Stimulated activated naive CD4-positive, alpha-beta T cell (primary cell): ENCODE data around the gene HRG.

Source experiments
- DNase-seq, 6 experiments: peaks; one replicate each; lab custom pipeline; 2025; lab: John Stamatoyannopoulos, UW

HRG gene

DNA sequence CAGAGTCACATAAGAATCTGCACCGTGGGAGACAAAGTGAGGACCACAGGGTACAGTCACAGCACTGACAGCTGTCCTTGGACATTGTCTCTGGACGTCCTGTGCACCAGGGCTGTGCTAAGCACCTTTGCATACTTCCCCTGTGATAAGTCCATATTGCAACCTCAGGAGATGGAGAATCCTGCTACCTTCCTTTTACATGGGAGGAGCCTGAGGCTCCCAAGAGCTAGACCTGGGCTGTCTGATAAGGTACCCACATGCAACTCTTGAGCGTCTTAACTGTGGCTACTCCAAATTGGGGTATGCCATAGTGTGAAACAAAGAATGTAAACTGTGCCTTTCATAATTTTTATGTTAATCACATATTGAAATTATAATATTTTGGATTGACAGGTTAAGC is 28.1 kb upstream of the HRG start:
- no peak for DNase-seq

DNA sequence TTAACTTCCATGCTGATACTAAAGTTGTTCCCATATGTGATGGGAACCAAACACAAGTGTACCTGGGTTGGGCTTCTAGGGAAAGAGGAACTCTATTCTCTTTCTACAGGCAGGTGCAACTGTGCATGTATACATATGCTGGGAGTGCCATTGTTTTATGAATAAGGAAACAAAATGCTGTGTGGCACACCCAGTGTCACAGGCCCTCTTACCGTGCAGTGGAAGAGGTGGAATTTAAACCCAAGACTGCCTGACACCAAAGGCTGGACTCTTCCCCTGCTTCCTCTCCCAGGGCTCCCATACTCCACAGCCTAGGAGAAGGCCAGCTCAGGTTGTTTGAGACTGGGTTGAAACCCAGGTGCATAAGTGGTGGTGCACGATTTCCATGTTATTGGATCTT is 27.6 kb upstream of the HRG start:
- no peak for DNase-seq

DNA sequence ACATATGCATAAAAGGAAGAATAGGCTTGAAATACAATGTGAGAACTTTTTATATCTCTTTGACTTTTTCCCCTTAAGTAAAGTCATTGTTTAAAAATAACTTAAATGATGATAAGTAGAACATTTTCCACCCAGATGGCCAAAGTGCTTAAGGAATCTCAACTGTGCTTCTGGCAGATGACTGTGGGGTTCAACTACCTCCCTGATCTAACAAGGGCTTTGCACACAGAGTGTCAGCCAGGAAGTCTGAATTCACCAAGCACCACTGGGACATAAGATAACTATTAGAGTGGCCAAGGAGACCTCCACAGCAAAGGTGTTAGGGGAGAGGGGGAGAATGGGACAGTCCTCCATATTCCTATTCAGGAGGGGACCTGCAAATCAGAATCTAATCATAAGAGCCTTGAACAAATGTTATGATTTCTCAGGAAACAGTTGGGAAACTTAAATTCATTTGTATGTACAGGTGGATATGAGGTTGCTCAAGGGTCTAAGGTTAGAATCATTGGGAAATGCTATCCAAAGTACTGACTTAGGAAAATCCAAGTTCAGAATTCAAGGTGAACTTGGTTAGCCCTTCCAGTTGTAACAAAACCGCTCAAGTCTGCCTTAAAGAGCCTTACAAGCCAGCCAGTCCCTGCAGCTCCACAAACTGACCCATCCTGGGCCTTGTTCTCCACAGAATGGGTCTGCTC is 25.9 kb upstream of the HRG start, which contains the start of gene FETUB:
Gene FETUB (plus strand): TSS at position 622 of the 695 bp plus-strand sequence. CDS start 62 bp downstream, at position 684.
- DNase-seq: no peak

DNA sequence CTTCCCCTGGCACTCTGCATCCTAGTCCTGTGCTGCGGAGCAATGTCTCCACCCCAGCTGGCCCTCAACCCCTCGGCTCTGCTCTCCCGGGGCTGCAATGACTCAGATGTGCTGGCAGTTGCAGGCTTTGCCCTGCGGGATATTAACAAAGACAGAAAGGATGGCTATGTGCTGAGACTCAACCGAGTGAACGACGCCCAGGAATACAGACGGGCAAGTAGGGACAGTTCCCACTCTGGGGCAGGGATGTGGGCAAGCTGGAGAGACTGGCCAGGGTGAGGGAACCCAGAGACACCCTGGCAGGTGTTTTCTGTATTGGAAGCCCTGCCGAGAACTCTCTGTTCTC is 25.4 kb upstream of the HRG start:
- DNase-seq: no peak

DNA sequence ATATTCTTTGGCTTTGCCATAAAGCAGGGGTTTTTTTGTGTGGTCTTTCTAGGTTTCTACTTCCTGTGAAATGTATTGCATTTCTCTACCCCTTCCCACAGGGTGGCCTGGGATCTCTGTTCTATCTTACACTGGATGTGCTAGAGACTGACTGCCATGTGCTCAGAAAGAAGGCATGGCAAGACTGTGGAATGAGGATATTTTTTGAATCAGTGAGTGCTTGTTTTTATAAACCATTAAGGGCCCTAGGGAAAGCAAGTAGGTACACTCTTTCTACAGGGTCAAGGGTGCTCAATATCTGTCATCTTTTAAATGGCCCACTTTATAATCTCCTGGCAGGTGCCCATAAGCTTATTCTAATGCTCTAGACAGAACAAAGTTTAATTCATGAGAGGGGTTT is 24.9 kb upstream of the HRG start:
- no peak for DNase-seq

DNA sequence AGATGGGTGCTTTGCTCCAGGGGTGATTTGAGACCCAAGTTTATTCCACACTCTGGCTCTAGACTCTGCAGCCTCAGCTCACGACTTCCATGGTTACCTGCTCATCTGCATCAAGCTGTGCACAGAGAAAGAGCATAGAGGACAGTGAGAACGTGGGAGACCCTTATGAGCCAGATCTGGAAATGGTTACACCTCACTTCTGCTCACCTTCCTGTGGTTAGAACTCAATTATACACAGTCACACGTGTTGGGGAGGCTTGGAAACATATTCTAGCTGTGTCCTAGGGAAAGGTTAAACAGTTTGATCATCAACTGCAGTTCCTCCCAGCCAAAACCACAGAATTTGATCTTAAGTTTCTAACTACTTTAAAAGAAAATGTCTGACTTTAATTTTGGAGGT is 23.8 kb upstream of the HRG start:
- DNase-seq: no peak

DNA sequence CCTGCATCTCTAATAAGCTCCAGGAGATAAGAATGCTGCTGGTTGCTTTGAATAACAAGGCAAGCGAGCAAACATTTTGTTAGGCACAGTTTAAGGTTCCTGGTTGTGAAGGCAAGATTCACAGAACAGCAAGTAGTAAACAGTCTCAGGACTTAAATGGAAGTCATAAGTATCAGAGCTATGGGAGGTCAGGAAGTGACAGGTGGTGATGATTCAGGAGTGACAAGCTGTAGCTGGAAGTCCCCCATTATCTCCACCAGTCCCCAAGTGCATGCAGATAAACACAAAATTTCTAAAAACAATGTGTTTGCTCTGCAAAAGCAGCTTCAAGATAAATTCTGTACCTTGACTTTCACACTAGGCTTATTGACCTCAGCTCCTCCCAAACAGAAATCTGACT is 22.3 kb upstream of the HRG start:
- DNase-seq: no peak

DNA sequence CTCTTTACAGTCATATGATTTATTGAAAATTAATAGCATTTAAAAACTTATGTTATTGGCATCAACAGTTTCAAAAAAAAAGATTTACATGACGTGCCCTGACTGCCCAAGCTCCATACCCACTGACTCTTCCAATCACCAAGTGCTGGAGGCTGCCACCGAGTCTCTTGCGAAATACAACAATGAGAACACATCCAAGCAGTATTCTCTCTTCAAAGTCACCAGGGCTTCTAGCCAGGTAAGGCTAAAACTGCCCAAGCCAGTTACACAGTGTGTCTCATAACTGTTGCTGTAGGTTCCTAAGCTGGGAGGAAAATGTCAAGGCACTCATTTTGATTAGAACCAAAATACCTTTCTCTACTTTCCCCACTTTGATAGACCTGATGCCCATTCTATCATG is 21.1 kb upstream of the HRG start:
- no peak for DNase-seq

DNA sequence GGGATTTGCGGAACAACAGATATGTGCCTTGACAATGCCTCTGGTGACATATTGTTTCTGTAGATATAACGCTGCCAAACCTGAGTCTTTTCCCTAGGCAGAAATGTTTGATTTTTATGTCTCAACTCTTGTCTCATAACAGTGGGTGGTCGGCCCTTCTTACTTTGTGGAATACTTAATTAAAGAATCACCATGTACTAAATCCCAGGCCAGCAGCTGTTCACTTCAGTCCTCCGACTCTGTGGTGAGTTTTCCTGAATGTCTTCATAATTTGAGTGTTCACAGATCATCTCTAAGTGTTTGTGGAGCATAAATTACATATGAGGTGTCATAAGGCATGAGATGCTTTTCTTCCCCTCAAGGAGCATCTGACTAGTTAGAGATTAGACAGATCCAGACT is 19.7 kb upstream of the HRG start:
- no peak for DNase-seq

DNA sequence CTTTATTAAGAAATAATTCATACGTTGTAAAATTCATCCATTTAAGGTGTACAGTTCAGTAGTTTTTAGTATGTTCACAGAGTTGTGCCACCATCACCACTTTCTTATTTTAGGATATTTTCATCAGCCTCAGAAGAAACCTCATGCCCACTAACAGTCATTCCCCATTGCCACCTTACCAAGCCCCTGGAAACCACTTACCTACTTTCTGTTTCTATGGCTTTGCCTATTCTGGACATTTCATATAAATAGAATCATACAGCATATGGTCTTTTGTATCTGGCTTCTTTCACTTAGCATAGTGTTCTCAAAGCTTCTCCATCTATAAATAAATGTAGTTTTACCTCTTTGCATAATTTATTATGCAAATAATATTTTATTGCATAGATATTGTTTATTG is 19.0 kb upstream of the HRG start:
- DNase-seq: no peak

DNA sequence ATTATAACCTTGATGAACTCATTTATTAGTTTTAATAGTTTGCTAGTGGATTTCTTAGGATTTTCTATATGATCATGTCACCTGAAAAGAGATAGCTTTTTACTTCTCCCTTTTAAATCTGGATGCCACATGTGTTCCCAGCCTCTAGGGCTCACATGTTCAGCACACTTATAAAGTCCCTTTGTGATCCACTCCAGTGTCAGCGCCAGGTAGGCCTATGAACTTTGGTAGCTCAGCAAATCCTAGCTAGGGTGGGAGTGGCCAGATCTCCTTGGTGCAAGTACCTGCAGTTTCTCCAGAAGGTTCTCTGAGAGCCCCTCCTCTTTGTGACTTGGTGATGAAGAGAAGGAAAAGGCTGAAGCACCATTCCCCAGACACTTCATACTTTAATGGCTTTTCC is 17.0 kb upstream of the HRG start:
- DNase-seq: no peak

DNA sequence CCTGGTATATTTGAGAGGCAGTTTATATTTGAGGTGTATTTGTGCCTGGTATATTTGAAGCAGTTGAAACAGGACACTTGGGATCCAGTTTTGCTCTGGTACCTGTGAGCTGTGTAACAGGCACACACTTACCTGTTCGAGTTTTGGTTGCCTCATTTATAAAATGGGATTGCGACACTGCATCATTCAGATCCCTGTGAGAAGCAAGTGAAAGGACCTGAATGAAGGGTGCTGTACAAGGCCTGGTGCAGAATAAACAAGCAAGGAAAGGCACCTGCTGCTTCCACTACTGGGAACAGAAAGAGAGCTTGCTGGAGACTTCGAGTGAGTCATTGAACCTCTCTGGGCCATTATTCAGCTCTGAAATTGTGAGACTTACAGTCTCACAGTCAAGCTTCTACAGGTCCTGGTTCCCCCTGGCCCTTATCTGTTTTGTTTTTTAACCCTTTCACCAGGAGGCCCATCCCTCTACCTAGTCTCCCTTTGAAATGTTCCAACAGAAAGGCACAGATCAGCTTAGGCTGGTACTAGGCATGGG is 14.1 kb upstream of the HRG start:
- no peak for DNase-seq

DNA sequence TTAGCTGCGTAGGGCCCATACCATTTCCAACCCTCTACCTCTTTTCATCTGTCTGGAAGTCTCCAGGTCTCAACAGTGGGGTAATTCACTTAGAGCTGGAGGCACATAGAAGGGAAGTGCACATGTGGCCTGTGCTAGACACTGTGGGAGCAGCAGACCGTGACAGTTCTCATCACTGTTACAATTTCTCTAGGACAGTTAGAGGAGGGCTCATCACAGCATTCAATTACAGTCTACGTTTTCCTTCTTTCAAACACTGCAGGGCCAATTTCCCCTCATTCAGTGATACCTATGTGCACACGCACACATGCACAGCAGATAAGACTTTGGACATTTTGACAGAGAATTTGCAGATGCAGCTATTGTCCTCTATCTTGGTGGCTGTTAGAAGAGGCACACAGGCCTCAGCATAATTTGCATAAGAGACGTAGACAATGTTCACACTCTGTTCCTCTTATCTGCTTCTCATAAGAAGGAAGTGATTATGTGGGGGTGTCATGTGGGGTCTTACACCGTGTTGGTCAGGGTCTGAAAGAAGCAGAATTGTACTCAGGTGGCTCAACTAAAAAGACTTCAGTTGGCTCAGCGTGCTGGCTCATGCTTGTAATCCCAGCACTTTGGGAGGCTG is 12.6 kb upstream of the HRG start:
- no peak for DNase-seq

DNA sequence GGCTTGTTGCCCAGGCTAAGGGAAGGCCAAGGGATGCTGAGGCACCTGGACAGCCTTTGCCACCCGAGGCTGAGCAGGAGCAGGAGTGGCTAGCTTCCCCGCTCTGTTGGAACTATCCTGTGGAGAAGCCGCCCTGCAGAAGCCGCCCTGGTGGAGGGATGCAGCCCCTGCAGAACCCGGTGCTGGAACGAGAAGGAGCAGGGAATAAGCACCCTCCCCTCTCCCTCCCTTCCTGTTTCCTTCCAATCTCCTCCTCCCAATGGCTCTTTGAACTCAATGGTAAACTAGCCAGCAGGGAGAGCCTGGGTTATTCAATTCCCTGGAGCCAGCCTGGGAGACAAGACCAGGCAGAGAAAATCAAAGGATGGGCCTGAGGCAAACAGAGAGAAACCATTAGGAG is 11.8 kb upstream of the HRG start:
- no peak for DNase-seq

DNA sequence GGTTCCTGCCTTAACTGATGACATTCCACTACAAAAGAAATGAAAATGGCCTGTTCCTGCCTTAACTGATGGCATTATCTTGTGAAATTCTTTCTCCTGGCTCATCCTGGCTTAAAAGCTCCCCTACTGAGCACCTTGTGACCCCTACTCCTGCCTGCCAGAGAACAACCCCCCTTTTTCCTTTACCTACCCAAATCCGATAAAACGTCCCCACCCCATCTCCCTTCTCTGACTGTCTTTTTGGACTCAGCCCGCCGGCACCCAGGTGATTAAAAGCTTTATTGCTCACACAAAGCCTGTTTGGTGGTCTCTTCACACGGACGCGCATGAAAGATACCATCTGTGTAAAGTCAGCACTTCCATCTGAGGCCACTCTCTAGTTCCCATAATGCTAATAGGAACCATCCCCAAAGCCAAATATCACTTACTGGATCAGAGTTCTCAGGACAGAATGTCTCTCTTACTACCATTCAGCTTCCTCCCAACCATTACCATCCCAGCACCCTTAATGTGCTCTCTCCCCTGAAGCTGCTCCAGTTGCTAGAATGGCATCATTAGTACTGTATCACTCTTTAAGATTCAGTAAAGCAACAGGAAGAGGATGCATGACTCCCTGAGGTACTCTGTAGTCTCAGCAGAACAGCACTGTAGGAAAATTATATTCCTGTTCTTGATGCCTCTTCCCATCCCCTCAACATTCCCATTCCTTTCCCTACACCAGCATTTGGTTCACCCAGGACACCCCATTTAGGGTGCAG is 2.3 kb upstream of the HRG start:
- no peak for DNase-seq

DNA sequence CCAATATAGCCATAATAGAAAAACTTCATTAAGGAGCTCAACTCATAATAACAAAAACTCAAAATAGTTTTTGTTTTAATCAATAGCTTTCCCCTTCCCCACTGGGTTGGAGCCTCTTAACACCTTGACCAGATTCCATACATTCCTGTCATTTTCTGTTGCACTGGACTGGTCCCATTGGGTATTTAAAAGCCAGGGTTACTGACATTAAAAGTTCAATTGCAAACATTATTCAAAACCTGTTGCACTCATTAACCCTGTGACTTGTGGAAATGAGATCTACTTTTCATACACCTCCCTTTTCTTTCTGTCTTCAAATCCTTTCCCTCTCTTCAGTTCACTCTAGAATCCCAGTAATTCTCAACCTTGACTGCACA is 1.7 kb upstream of the HRG start:
- DNase-seq: no peak

DNA sequence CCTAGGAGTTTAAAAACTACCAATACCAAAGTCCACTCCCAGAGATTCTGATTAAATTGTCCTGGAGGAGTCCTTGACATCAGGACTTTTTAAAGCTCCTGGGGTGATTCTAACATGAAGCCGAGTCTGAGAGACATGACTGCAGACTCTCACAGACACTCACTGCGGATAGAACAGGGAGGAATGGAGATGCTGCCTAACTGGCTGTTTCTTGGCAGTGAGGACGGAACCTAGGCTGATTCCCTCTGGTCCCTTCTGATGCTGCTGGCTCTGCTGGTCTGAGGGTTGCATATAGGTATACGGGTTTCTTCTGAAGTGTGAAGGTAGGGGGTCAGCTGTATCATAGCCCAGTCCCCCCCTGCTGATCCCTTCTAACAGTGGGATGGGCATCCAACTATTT is 1.3 kb upstream of the HRG start:
- DNase-seq: no peak

DNA sequence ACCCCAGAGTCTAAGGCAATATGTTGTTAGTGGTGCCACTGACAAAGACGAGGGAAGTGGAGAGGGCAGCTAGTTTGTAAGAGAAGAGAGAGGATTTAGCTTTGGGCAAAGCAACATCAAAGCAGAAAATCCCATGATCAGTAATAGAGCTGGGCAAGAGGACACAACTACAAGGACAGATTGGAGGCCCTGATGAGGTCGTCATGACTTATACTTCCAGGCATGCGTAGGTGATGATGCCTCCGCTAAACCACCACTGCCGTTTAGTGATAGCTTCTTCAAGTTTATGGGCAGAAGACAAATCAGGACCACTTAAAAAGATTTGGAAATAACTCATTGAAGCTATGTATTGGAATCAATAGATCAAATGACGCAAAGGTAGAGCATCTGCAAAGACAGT is 2.6 kb downstream of the HRG start:
- no peak for DNase-seq

DNA sequence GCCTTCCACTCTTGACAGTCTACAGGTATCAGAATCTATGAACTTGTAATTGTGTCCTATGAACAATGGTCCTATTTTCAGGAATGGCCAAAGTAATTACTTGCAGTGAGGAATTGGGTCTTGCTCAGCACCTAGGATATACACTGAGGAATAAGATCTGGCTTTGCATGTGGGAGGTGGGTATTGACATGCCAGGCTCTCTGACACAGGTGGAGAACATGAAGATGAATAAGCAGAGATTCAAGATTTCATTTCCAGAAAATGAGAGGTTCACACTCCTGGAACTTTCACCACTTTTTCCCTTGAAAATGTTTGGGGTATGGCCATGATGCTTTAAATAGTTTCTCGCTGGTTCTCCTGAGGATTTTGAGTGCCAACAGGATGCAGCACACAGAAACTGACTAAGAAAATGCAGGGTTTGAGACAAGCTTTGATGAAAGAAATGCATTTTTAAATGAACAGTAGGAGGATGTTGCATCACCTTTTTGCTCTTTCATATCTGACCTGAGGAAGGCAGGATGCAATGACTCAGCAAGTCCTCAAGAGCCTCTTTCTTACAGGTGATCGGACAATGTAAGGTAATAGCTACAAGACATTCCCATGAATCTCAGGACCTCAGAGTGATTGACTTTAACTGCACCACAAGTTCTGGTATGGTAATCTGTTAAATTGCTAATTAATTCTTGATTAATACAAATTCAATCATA is 3.7 kb downstream of the HRG start:
- DNase-seq: no peak

DNA sequence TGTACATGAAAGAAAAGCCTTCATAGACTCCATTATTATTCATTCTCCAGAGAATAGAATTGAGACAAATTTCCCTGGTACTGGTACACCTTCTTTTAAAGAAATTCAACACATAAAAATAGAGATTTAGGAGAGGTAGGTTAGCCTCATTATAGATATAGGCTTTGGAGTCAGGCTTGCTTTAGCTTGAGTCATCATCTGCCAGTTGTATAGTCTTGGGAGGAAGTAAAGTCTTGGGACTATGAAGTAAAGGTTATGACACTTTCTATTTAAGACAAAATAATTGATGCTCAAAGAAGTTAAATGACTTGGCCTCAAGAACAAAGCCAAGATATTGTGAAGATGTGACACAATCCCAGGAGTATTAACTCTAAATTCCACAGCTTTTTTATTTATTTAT is 4.3 kb downstream of the HRG start:
- DNase-seq: no peak

DNA sequence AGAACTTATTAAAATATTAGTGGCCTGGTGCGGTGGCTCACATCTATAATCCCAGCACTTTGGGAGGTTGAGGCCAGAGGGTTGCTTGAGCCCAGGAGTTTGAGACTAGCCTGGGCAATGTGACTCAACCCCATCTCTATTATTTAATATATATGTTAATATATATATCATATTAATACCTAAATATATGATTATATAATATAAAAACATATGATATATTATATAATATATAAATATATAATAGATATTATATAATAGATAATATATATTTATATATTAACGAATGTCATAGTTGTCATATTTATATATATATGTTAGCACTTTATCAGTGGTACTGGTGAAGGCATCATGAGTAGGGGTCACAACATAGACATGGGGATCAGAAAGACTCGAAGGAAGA is 5.2 kb downstream of the HRG start:
- no peak for DNase-seq

DNA sequence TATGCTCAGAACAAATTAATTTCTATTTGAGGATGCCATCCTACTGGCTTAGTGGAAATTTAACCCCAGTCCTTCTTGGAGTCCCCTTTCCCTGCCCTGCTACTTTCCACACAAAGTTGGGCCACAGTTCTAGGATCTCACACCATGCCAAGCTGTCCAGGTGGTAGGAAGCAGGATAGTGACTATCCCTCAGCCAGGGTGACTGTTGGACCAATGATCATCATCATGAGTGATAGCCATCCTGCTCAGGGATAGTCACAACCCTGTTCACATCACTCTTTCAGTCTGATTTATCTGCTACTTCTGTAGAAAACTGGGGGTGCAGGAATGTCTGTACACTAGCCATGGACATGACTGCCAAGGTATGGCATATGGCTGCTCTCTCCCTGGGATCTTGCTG is 12.8 kb downstream of the HRG start:
- no peak for DNase-seq

DNA sequence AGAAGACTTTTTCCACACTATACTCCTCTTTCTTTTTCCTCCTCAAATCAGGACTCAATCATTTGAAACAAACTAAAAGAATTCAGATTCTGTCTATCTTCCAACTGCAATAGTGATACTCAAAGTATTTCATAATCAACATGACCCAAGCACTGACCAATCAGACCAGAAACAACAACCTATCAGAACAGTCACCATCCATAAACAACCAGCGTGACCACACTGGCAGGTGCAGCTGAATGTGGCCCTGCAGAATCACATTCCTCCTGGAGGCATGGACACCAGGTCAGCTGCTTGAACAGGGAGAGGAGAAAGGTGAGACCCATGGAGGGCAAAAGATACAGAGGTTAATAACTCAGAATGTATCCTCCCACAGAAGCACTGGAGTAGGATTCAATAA is 13.3 kb downstream of the HRG start:
- DNase-seq: no peak
